ENCODE results near the gene LSAMP. TPM values are rescaled to one million over a fixed set of nuclear protein-coding genes. Genes with fewer than 3 reads are reported as not detected.

LSAMP gene
- total and polyA plus RNA-seq, 2 of the 8 experiments (the other 6 are each of a cell fraction or from before 2014, with no cell fraction given), result 1.8 to 5.7 TPM

DNA sequence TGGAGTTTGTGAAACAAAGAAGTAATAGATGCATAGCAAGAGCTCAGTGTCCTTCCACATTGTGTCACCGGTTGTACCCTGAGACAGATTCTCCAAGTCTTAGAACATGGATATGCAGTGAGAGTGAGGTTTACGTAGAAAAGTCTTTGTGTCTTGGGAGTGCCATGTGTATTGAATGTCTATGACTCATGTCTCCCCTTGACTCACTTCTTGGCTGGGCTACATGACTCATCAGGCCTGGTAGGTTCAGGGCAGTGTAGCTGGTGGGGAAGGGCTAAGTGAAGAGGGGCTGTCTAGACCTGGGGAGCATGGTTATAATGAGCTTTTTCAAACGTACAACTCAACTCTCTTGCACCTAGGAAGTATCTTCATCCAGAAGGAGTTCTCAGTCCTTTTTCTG is 654.5 kb downstream of the LSAMP start:
- H2BK120ac ChIP-seq (replicated peaks; ENCODE audit: low read depth, low read length), result no peak overlapping the region
- H3K18ac ChIP-seq (ENCODE audit: extremely low read depth, low read length), result no peak overlapping the region
- no peak overlapping the region for H4K91ac ChIP-seq (replicated peaks; ENCODE audit: insufficient read length, low read length)
- H3K9ac ChIP-seq (replicated peaks in 1 of 4; ENCODE audit: extremely low read depth in 1 of 4, low read depth in 3 of 4, low read length in 3 of 4), result no peak overlapping the region
- H3K79me1 ChIP-seq (ENCODE audit: low read depth, low read length), result no peaks in the 10 kb centered on the region
- no peak overlapping the region for H2BK20ac ChIP-seq (ENCODE audit: low read length)
- H2BK15ac ChIP-seq (ENCODE audit: low read length), result no peak overlapping the region
- no peaks in the 10 kb centered on the region for H3K23me2 ChIP-seq (ENCODE audit: low read depth, low read length)
- H3K36me3 ChIP-seq (ENCODE audit: control insufficient read depth in 2 of 4, insufficient read depth in 4 of 4, low read length in 3 of 4), result no peaks in the 10 kb centered on the region
- no peak for TF ChIP-seq TAF1 (IDR thresholded peaks at IDR 0.05; ENCODE audit: low read depth, low read length)
- peak; percentile 53; the same call in 1 of the 2 replicates for TF ChIP-seq JUND (IDR thresholded peaks at IDR 0.05; ENCODE audit: low read length)
- H3K23ac ChIP-seq (ENCODE audit: insufficient read length), result no peak overlapping the region
- H2AK5ac ChIP-seq (ENCODE audit: low read depth, low read length), result no peak overlapping the region
- H4K8ac ChIP-seq (ENCODE audit: extremely low read depth, insufficient read depth, low read length), result no peak overlapping the region
- no peak overlapping the region for H2BK12ac ChIP-seq (ENCODE audit: low read depth, low read length)
- CTCF ChIA-PET (ENCODE audit: partially characterized antibody), result interaction anchor here (1.0 to 1.2 kb wide), 2 partner anchors 14 to 573 kb away, joined by 3 to 4 read pairs; no protein-coding TSS in a partner anchor
- H3K79me2 ChIP-seq (ENCODE audit: control insufficient read depth in 1 of 2, insufficient read depth in 2 of 2, low read length in 2 of 2), result no peaks in the 10 kb centered on the region
- H3K27me3 ChIP-seq (replicated peaks in 1 of 4; ENCODE audit: control insufficient read depth in 3 of 4, extremely low read depth in 1 of 4, insufficient read depth in 3 of 4, low read length in 3 of 4), result no peaks in the 10 kb centered on the region
- no peak overlapping the region for H3K4me2 ChIP-seq (ENCODE audit: insufficient read depth in 1 of 2, low read depth in 2 of 2, low read length in 2 of 2)
- H4K5ac ChIP-seq (ENCODE audit: insufficient read length, low read depth, low read length), result no peak overlapping the region
- H4K20me1 ChIP-seq (replicated peaks in 1 of 2; ENCODE audit: control insufficient read depth in 1 of 2, insufficient read depth in 2 of 2, low read length in 2 of 2), result no peaks in the 10 kb centered on the region
- H3K27ac ChIP-seq (ENCODE audit: low read depth, low read length), result no peak overlapping the region
- no peak overlapping the region for H2AFZ ChIP-seq (ENCODE audit: low read length)
- no peak for FAIRE-seq
- H3K4me1 ChIP-seq (replicated peaks in 1 of 4; ENCODE audit: control insufficient read depth in 3 of 4, insufficient read depth in 4 of 4, low read length in 3 of 4), result no peaks in the 10 kb centered on the region
- no peak overlapping the region for H2BK5ac ChIP-seq (ENCODE audit: low read depth, low read length)
- H3K4me3 ChIP-seq (ENCODE audit: extremely low read depth in 1 of 4, insufficient read depth in 2 of 4, low read depth in 3 of 4, low read length in 4 of 4), result no peak overlapping the region
- no peak overlapping the region for H3K14ac ChIP-seq (ENCODE audit: insufficient read length)
- H3K4ac ChIP-seq (replicated peaks; ENCODE audit: insufficient read length, low read depth, low read length), result no peak overlapping the region
- peak in 1 of 2 experiments; percentile 7 for DNase-seq (ENCODE audit: low read depth in 1 of 2, low spot score in 2 of 2)
- POLR2A ChIA-PET (ENCODE audit: partially characterized antibody), result no interaction called here
- peaks cover 0 to 2% of the 10 kb centered on the region in 2 experiments; a peak in 1 of 4 replicates for H3K9me3 ChIP-seq (ENCODE audit: insufficient read depth in 2 of 2, low read depth in 1 of 2, low read length in 1 of 2)
- WGBS, 2 experiments (ENCODE audit: extremely low coverage in 1 of 2, insufficient coverage in 1 of 2, insufficient read length in 1 of 2, insufficient replicate concordance in 2 of 2, low coverage in 1 of 2, low lambda C conversion rate in 2 of 2, missing lambda C conversion rate in 1 of 2), result 91% methylated on average over 3 of the region's 3 CpGs; no CpG with 5 or more reads in 1 of the 2 experiments
- no peak overlapping the region for H3K56ac ChIP-seq (replicated peaks; ENCODE audit: insufficient read length, low read depth, low read length)

Measured in H1 (cell line).